HEK293 (cell line): Measurements from ENCODE around the gene SHISAL1.

Experiments used
- CTCF ChIA-PET: fragments of 350-600 bp; formaldehyde crosslinking; extraction: SDS; loops from one replicate; lab custom pipeline; 2021; ENCODE audit warnings: antibody characterized with exemption; lab: Yijun Ruan, JAX
- POLR2A ChIA-PET: fragments of 300-600 bp; formaldehyde crosslinking; extraction: SDS; loops from one replicate; lab custom pipeline; 2020; ENCODE audit warnings: antibody characterized with exemption, inconsistent platforms; lab: Yijun Ruan, JAX
- H3K27ac ChIP-seq: fragments of 200-500 bp; sonication (Bioruptor generic); 2 replicates; pipeline ENCODE4 v1.5.1; 2014; ENCODE audit warnings: low read depth, low read length, control low read depth, inconsistent platforms; ENCODE audit errors: extremely low read depth
- H3K36me3 ChIP-seq, 2 experiments: fragments of 200-500 bp in 1 of 2; sonication (Bioruptor generic) in 1 of 2; 1 replicate in 1 of 2; 2 replicates in 1 of 2; pipeline ENCODE4 v1.5.1; 2014 to 2017; ENCODE audit warnings: inconsistent platforms in 2 of 2, low read length in 2 of 2; ENCODE audit not compliant: control insufficient read depth in 2 of 2, insufficient read depth in 1 of 2
- H3K4me1 ChIP-seq: fragments of 200-500 bp; sonication (Bioruptor generic); 2 replicates; pipeline ENCODE4 v1.5.1; 2014; ENCODE audit warnings: mild to moderate bottlenecking, low read length, inconsistent platforms; ENCODE audit not compliant: control insufficient read depth, insufficient read depth
- H3K4me3 ChIP-seq: 2 replicates; pipeline ENCODE4 v1.5.1; 2011; ENCODE audit warnings: low read depth, mild to moderate bottlenecking, control low read depth, low read length, moderate library complexity
- H3K9me3 ChIP-seq: fragments of 200-500 bp; sonication (Bioruptor generic); 2 replicates; pipeline ENCODE4 v1.5.1; 2014; ENCODE audit warnings: low read depth, low read length, inconsistent platforms; ENCODE audit not compliant: control insufficient read depth, insufficient read depth
- BCL11B ChIP-seq: fragments of 450-650 bp; formaldehyde crosslinking; IDR thresholded peaks from 2 replicates; pipeline ENCODE4 v1.5.1; 2016; ENCODE audit warnings: low read depth, missing biosample characterization, missing genetic modification characterization
- GLI2 ChIP-seq: fragments of 450-650 bp; formaldehyde crosslinking; IDR thresholded peaks from 2 replicates; pipeline ENCODE4; 2017; ENCODE audit warnings: missing biosample characterization, missing genetic modification characterization, low read depth, borderline replicate concordance
- HIC1 ChIP-seq: fragments of 450-650 bp; formaldehyde crosslinking; IDR thresholded peaks from 2 replicates; pipeline ENCODE4 v1.5.1; 2016; ENCODE audit warnings: missing biosample characterization, missing genetic modification characterization
- HOXD13 ChIP-seq: sonication (generic); formaldehyde crosslinking; IDR thresholded peaks from 2 replicates; pipeline ENCODE4 v1.8.0; 2022; ENCODE audit warnings: missing genetic modification reagents, borderline replicate concordance
- IKZF3 ChIP-seq: fragments of 450-650 bp; IDR thresholded peaks from 2 replicates; pipeline ENCODE4 v1.5.0; 2018; ENCODE audit warnings: missing biosample characterization, mild to moderate bottlenecking, missing genetic modification characterization, moderate library complexity
- RBAK ChIP-seq: fragments of 450-650 bp; formaldehyde crosslinking; IDR thresholded peaks from 2 replicates; pipeline ENCODE4 v1.5.1; 2016; ENCODE audit warnings: missing biosample characterization, missing genetic modification characterization
- SP2 ChIP-seq: fragments of 450-650 bp; formaldehyde crosslinking; IDR thresholded peaks from 2 replicates; pipeline ENCODE4 v1.5.1; 2016; ENCODE audit warnings: missing biosample characterization, missing genetic modification characterization
- ZNF112 ChIP-seq: fragments of 450-650 bp; formaldehyde crosslinking; IDR thresholded peaks from 2 replicates; pipeline ENCODE4 v1.5.0; 2017; ENCODE audit warnings: missing biosample characterization, missing genetic modification characterization
- ZNF488 ChIP-seq: fragments of 450-650 bp; formaldehyde crosslinking; IDR thresholded peaks from 2 replicates; pipeline ENCODE4 v1.5.1; 2016; ENCODE audit warnings: missing biosample characterization, missing genetic modification characterization
- ZNF510 ChIP-seq: fragments of 450-650 bp; formaldehyde crosslinking; IDR thresholded peaks from 2 replicates; pipeline ENCODE4 v1.5.1; 2018; ENCODE audit warnings: mild to moderate bottlenecking, missing genetic modification characterization, missing biosample characterization; ENCODE audit not compliant: insufficient replicate concordance
- ZNF544 ChIP-seq: fragments of 450-650 bp; formaldehyde crosslinking; IDR thresholded peaks from 2 replicates; pipeline ENCODE4 v1.5.0; 2017; ENCODE audit warnings: missing biosample characterization, missing genetic modification characterization
- ZNF558 ChIP-seq: fragments of 450-650 bp; formaldehyde crosslinking; IDR thresholded peaks from 2 replicates; pipeline ENCODE4 v1.5.1; 2016; ENCODE audit warnings: missing biosample characterization, missing genetic modification characterization
- ZNF600 ChIP-seq: fragments of 450-650 bp; formaldehyde crosslinking; IDR thresholded peaks from 2 replicates; pipeline ENCODE4 v1.5.1; 2016; ENCODE audit warnings: missing biosample characterization, missing genetic modification characterization
- ZNF768 ChIP-seq: fragments of 450-650 bp; formaldehyde crosslinking; IDR thresholded peaks from 2 replicates; pipeline ENCODE4 v1.5.1; 2018; ENCODE audit warnings: missing biosample characterization, mild to moderate bottlenecking, missing genetic modification characterization
- ZNF777 ChIP-seq: fragments of 450-650 bp; formaldehyde crosslinking; IDR thresholded peaks from 2 replicates; pipeline ENCODE4 v1.5.1; 2017; ENCODE audit warnings: missing biosample characterization, missing genetic modification characterization, borderline replicate concordance
- ZNF785 ChIP-seq: fragments of 450-650 bp; formaldehyde crosslinking; IDR thresholded peaks from 2 replicates; pipeline ENCODE4 v1.5.1; 2016; ENCODE audit warnings: missing biosample characterization, missing genetic modification characterization
- ZNF830 ChIP-seq: fragments of 450-650 bp; IDR thresholded peaks from 2 replicates; pipeline ENCODE4 v1.5.0; 2018; ENCODE audit warnings: missing biosample characterization, missing genetic modification characterization, low read depth, mild to moderate bottlenecking, moderate library complexity
- TF ChIP-seq, protein P1 (sequence below): fragments of 450-650 bp; formaldehyde crosslinking; IDR thresholded peaks from 2 replicates; pipeline ENCODE4 v1.5.1; 2016; ENCODE audit warnings: missing biosample characterization, missing genetic modification characterization
- TF ChIP-seq, protein P2 (sequence below): fragments of 450-650 bp; formaldehyde crosslinking; IDR thresholded peaks from 2 replicates; pipeline ENCODE4 v1.5.1; 2017; ENCODE audit warnings: missing biosample characterization, missing genetic modification characterization
- TF ChIP-seq, protein P3 (sequence below): fragments of 450-650 bp; formaldehyde crosslinking; IDR thresholded peaks from 2 replicates; pipeline ENCODE4; 2016; ENCODE audit warnings: missing biosample characterization, missing genetic modification characterization
- TF ChIP-seq, protein P4 (sequence below): fragments of 450-650 bp; formaldehyde crosslinking; IDR thresholded peaks from 2 replicates; pipeline ENCODE4 v1.5.1; 2017; ENCODE audit warnings: missing biosample characterization, missing genetic modification characterization
- TF ChIP-seq, protein P5 (sequence below): fragments of 450-650 bp; IDR thresholded peaks from 2 replicates; pipeline ENCODE4 v1.5.1; 2018; ENCODE audit warnings: missing biosample characterization, missing genetic modification characterization

Gene SHISAL1

DNA sequence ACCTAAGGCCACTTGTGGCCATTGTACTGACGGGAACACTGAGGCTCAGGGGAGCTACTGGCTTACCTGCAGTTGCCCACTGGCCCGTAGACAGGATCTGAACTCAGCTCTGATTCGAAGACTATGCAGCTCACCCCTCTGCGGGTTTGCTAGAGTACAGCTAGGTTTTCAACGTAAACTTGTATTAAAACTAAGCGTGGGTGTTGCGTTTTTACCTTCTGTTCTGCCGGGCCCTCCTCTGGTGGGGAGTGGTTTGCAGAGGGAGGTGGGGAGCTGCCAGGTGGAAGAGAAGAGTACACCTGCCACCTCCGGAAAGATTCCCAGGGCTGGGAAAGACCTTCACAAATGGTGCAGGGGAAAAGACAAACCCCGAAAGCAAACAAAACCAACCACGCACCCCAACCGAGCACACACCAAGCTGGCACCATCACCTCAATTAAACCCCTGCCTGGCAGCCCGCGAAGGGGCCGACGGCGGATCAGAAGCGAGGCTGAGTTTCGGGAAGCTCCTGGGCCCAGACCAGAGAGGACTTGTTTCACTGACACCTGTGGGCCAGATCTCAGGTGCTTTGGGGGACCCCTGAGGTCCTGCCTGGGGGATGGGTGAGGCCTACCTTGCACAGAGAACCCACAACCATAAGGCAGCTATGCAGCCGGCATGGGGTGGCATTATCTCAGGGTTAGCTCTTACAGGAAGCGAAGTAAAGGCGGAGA, 37.7 kb downstream of the SHISAL1 start:
- CTCF ChIA-PET: interaction anchor here (0.5 kb wide), 1 partner anchor 897 kb away, joined by 3 read pairs; no protein-coding TSS in a partner anchor

GRCh38 chr22:44273175-44273574, 39.6 kb downstream of the SHISAL1 start:
- Histone ChIP-seq H3K36me3 (no peaks in the 10 kb centered on the region), H3K4me3 (no peak overlapping the region), H3K27ac (no peak overlapping the region), H3K4me1 (no peaks in the 10 kb centered on the region), H3K9me3 (no peaks in the 10 kb centered on the region)
- ChIA-PET POLR2A (no interaction called here), CTCF (no interaction called here)
- TF ChIP-seq BCL11B (tag by site-specific recombination) (no peak), ZNF510 (tag by site-specific recombination) (no peak), SP2 (tag by site-specific recombination) (no peak), RBAK (tag by site-specific recombination) (no peak), IKZF3 (no peak), ZNF112 (tag by site-specific recombination) (no peak), ZNF785 (tag by site-specific recombination) (no peak), ZNF488 (tag by site-specific recombination) (no peak), HOXD13 (no peak)
- TF ChIP-seq, protein P1, sequence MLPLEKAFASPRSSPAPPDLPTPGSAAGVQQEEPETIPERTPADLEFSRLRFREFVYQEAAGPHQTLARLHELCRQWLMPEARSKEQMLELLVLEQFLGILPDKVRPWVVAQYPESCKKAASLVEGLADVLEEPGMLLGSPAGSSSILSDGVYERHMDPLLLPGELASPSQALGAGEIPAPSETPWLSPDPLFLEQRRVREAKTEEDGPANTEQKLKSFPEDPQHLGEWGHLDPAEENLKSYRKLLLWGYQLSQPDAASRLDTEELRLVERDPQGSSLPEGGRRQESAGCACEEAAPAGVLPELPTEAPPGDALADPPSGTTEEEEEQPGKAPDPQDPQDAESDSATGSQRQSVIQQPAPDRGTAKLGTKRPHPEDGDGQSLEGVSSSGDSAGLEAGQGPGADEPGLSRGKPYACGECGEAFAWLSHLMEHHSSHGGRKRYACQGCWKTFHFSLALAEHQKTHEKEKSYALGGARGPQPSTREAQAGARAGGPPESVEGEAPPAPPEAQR (tag by site-specific recombination): no peak

More for the DNA sequence above, 37.7 kb downstream of the SHISAL1 start:
- no peak for TF ChIP-seq ZNF600 (tag by site-specific recombination)
- no peak for TF ChIP-seq ZNF777 (tag by site-specific recombination)
- TF ChIP-seq, protein P2, sequence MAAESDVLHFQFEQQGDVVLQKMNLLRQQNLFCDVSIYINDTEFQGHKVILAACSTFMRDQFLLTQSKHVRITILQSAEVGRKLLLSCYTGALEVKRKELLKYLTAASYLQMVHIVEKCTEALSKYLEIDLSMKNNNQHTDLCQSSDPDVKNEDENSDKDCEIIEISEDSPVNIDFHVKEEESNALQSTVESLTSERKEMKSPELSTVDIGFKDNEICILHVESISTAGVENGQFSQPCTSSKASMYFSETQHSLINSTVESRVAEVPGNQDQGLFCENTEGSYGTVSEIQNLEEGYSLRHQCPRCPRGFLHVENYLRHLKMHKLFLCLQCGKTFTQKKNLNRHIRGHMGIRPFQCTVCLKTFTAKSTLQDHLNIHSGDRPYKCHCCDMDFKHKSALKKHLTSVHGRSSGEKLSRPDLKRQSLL (tag by site-specific recombination): no peak
- TF ChIP-seq, protein P3, sequence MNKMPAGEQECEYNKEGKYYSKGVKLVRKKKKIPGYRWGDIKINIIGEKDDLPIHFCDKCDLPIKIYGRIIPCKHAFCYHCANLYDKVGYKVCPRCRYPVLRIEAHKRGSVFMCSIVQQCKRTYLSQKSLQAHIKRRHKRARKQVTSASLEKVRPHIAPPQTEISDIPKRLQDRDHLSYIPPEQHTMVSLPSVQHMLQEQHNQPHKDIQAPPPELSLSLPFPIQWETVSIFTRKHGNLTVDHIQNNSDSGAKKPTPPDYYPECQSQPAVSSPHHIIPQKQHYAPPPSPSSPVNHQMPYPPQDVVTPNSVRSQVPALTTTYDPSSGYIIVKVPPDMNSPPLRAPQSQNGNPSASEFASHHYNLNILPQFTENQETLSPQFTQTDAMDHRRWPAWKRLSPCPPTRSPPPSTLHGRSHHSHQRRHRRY (tag by site-specific recombination): no peak
- TF ChIP-seq ZNF830 (tag by site-specific recombination): no peak
- TF ChIP-seq, protein P4, sequence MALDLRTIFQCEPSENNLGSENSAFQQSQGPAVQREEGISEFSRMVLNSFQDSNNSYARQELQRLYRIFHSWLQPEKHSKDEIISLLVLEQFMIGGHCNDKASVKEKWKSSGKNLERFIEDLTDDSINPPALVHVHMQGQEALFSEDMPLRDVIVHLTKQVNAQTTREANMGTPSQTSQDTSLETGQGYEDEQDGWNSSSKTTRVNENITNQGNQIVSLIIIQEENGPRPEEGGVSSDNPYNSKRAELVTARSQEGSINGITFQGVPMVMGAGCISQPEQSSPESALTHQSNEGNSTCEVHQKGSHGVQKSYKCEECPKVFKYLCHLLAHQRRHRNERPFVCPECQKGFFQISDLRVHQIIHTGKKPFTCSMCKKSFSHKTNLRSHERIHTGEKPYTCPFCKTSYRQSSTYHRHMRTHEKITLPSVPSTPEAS (tag by site-specific recombination): no peak
- TF ChIP-seq ZNF544: no peak
- TF ChIP-seq GLI2: no peak
- TF ChIP-seq ZNF768: no peak
- no peak for TF ChIP-seq HIC1 (tag by site-specific recombination)
- TF ChIP-seq, protein P5, sequence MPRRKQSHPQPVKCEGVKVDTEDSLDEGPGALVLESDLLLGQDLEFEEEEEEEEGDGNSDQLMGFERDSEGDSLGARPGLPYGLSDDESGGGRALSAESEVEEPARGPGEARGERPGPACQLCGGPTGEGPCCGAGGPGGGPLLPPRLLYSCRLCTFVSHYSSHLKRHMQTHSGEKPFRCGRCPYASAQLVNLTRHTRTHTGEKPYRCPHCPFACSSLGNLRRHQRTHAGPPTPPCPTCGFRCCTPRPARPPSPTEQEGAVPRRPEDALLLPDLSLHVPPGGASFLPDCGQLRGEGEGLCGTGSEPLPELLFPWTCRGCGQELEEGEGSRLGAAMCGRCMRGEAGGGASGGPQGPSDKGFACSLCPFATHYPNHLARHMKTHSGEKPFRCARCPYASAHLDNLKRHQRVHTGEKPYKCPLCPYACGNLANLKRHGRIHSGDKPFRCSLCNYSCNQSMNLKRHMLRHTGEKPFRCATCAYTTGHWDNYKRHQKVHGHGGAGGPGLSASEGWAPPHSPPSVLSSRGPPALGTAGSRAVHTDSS (tag by site-specific recombination): no peak
- no peak for TF ChIP-seq ZNF558 (tag by site-specific recombination)
- TF ChIP-seq RBAK (tag by site-specific recombination): no peak
- Histone ChIP-seq H3K4me1 (no peaks in the 10 kb centered on the region), H3K4me3 (no peak overlapping the region), H3K27ac (no peak overlapping the region), H3K9me3 (no peaks in the 10 kb centered on the region), H3K36me3 (no peaks in the 10 kb centered on the region)
- POLR2A ChIA-PET: no interaction called here
